Dermis blood vessel endothelial cell (primary cell): ENCODE data around the gene NDUFA5. TPM values are rescaled to one million over a fixed set of nuclear protein-coding genes. Genes with fewer than 3 reads are reported as not detected.

Experiments used
- DNase-seq: peaks from one replicate; pipeline ENCODE4 v3.0.0; 2010
- total RNA-seq: library from RNA; depleted of rRNA; stranded (reverse); fragments of >200 nt; gene quantifications from 2 replicates; pipeline ENCODE4 v1.2.3, GENCODE V29; 2014

NDUFA5 gene
- 34.0 and 39.1 TPM in 2 replicates for total RNA-seq

GRCh38 chr7:123557398-123558288 is at the start of gene NDUFA5:
TSS of gene NDUFA5 (minus strand) at chr7:123557818. CDS start at chr7:123557795, 23 bp downstream.
- DNase-seq = peak; percentile 99

DNA sequence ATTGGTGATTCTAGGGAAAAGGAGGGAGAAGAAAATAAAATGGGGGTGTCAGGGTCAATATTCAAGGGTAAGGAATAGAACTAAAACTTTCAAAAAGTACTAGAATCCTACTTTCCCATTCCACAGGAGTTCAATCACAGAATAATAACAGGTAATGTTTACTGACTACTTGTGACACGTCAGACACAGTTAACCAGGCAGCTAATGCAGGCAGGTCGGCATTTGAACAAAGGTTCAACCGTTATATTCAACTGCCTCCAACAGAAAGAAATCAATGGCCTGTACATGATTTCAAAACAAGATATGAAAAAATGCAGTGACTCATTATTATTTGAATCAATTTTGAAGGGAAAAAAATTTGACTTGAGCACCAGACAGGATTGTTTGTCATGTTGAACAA is 47.1 kb upstream of the NDUFA5 start:
- DNase-seq = no peak

DNA sequence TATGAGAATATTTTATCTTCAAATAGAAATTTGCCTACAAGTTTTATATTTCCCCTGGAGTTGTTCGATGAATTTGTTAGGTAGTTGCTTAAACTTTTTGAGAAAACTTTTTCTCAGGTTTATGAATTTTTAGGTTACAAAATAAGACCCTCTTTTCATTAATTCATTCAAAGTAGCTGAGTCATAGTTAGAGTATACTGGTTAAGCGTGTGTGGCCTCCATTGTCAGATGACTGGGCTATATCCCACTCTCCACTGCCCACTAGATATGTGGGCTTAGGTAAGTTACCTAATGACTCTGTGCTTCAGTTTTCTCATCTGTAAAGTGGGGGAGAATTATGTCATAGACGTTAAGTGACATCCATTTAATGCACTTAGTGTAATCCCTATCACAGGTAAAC is 45.0 kb upstream of the NDUFA5 start:
- DNase-seq = no peak

- no peak for DNase-seq
Measured at GRCh38 chr7:123601530-123601929, 43.9 kb upstream of the NDUFA5 start, which contains the start of gene ASB15. TSS of gene ASB15 (plus strand) at chr7:123601821. CDS start at chr7:123614503, 12,682 bp downstream.

GRCh38 chr7:123600876-123601275 is 43.3 kb upstream of the NDUFA5 start:
- no peak for DNase-seq

GRCh38 chr7:123599766-123600165 is 42.1 kb upstream of the NDUFA5 start:
- DNase-seq = no peak

DNA sequence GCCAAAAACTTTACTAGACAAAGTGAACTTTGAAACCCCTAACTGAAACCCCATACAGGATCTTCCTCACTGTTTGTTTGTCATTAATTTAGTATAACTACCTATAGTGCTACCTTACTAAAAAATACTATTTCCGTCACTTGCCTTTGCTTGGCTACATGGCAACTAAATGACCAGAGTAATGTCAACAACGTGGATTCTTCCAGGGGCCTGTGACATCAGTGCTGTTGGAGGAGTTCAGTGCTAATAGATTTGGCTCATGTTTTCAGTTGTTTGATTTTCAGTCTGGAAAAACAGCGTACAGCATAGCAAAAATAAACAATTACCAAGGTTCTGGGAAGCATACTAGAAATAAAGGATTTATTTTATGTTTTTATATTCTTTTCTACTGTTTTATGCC is 41.0 kb upstream of the NDUFA5 start:
- no peak for DNase-seq

GRCh38 chr7:123594813-123595241 is 37.2 kb upstream of the NDUFA5 start:
- DNase-seq = no peak

- DNase-seq = no peak
Measured at GRCh38 chr7:123588376-123588775, 30.8 kb upstream of the NDUFA5 start.

DNA sequence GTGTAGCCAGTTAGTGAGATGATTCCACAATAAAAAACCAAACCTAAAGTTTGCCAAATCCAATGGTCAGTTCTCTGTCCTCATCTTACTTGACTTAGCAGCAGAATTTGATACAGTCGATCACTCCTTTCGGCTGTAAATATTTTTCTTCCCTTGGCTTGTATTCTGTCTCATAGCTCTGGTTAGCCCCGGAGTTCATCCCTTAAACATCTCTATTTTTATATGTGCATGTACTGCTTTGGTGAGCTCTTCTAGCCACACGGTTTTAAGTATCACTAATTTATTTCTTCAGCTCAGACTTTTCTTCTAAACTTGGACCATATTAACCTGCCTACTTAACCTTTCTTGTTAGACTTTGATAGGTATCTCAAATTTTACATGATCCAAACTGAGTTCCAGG is 26.2 kb upstream of the NDUFA5 start:
- DNase-seq = no peak

DNA sequence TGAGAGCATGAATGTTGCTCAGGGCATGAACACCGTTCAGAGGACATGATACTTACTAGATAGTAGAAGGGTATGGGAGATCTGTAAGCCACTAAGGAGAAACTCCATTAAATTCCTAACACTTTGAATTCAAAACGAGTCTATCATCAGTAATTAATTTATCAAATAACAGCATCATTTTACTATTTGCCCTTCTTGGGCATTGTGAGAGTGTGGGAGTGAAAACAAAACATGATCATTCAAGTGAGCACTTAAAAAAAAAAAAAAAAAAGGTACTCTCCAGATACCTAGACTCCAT is 23.5 kb upstream of the NDUFA5 start:
- DNase-seq = no peak

- DNase-seq = peak; percentile 73
Measured at GRCh38 chr7:123580406-123581161, 23.0 kb upstream of the NDUFA5 start.

GRCh38 chr7:123579416-123579815 is 21.8 kb upstream of the NDUFA5 start:
- no peak for DNase-seq

- no peak for DNase-seq
Measured at GRCh38 chr7:123573896-123574467, 16.4 kb upstream of the NDUFA5 start.

DNA sequence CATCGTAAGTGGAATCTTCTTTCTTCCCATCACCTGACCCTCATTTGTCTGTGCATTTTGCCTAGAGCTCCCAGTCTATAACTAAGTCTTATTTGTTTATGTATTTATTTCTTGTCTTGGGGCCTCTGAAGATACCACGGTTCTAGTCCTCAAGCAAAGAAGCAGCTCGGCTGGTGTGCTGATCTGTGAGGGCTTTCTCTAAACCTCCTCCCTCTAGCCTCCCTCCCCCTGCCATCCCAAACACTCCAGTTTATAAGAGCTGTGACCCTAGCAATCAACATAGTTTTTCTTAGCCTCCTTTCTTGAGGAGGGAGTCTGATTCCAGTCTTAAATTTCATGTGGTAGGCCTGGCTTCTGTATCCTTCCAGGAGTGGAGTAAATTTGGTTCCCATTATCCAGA is 15.7 kb upstream of the NDUFA5 start:
- no peak for DNase-seq

GRCh38 chr7:123571684-123572083 is 14.1 kb upstream of the NDUFA5 start:
- no peak for DNase-seq

DNA sequence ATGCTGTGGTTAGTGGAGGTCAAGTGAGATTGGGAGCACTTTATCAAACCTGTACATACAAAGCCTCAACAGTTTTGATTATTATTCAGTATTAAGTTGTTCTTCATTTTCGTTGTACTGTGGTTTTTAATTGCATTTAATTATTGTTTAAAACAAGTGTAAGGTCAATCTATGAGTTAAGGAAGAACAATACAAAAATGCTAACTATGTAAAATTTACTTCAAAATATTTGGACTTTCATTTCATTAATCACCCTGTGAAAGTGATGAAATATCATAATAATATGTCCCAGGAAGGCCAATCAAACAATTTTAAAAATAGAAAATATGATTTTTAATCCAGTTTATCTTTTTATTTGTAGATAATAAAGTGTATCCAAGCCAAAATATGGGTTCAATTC is 13.6 kb upstream of the NDUFA5 start:
- DNase-seq = no peak

DNA sequence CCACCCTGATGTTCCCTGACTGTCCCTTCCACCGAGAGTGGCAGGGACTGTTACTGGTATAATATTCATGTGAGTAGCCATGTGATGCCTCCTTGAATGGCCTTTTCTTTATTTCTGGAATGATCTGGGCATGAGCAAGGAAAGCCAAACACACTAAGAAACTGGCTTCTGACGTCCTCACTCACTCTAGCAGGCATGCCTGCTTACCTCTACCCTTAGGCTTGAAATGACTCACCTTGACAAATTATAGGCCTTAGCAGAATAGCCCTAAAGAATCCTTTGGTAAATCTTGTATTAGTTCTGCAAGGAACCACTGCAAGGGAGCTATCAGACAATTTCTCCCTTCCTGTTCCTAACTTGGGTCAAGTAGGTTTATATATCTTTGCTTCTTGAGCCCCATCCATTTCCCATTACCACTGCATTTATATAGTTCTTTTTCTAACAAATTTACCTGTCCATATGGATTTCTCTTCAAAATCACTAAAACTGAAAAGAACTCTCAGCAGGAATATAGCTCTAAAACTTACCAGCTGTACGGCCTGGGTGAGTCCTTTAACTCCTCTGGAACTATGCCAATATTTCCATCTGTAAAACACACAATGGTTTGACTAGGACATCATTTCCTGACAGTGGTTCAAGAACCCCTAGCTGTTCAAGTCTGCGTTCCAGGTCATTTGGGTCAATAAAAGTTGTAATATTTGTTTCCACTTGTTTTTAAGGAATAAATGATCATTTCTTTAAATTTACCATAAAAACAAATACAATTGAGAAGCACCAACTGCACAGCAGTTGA is 13.0 kb upstream of the NDUFA5 start:
- peak; percentile 84 for DNase-seq

DNA sequence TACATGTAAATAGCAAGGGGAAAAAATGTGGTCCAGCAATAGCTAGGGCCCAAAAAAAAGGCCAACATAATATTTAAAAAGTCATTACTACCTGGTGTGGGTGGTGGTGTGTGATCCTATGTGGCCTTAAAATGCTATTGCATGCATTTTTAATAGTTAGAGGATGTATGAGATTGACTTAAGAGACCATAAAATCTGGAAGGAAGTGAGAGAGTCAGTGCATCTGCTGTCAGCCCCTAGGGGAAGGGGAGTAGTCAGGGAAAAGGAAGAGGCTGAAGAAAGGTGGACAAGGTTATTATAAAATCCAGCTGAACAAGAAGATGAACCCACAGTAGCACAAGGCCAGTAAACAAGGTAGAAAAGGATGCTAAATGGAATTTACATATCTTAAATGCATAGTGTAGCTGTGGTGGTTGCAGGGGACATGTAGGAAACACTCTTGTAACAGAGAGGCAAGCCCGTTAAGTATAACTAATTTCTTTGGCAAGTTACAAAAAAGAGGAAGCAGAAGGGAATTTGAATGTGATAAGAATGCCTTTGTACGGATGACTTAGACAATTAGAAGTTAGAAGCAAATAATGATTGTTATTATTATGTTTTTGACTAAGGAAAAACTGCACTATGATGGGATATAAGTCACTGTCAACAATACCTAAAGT is 11.9 kb upstream of the NDUFA5 start:
- peak; percentile 26 for DNase-seq

GRCh38 chr7:123562121-123562520 is 4.5 kb upstream of the NDUFA5 start:
- DNase-seq = no peak

DNA sequence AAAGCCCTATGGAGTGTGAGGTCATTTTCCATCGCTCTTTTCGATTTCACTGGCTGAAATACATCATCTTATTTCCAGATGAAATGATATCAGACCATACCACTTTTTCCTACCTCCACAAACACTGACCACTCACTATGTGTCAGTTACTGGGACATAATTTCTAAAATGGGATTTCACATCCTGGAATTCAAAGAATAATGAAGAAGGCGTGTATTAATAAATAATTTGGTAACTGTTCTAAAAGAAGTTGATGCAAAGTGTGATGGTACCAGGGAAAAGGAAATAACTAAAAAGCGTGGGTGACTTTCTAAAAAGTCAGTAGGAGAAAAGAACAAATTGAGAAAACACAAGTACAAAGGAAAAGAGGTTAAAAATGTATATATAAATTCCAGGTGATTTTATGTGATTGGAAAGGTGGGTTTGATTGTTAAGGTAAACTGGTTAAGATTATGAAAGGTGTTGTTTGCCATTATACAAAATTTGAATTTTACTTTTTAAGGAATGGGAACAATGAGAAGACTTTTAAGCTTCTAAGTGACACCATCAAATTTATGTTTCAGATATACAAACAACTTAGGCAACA is 764 bp upstream of the NDUFA5 start:
- DNase-seq = no peak

- DNase-seq = no peak
Measured at GRCh38 chr7:123557016-123557397, 611 bp downstream of the NDUFA5 start.
